ENCODE data around the gene C12orf42.

DNA sequence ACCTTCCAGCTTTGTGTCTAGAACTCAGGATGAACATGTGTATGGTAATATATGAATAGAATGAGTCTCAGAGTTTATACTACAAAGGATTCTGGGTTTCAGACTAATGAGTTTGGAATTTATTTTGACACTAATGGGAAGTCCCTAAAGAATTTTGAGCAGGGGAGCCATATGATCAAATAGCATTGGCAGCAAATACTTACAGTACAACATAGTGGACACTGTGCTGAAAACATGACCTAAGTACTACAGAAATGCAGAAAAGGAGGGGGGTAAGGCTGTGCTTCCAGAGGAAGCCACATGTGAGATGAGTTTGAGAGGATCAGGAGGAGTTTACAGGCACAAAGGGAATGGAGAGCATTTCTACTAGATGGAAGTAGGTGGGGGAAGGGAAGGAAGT lies 225.8 kb downstream of the C12orf42 start:
- no peak for TF ChIP-seq POLR2A (IDR thresholded peaks at IDR 0.05)
- TF ChIP-seq, protein P1, sequence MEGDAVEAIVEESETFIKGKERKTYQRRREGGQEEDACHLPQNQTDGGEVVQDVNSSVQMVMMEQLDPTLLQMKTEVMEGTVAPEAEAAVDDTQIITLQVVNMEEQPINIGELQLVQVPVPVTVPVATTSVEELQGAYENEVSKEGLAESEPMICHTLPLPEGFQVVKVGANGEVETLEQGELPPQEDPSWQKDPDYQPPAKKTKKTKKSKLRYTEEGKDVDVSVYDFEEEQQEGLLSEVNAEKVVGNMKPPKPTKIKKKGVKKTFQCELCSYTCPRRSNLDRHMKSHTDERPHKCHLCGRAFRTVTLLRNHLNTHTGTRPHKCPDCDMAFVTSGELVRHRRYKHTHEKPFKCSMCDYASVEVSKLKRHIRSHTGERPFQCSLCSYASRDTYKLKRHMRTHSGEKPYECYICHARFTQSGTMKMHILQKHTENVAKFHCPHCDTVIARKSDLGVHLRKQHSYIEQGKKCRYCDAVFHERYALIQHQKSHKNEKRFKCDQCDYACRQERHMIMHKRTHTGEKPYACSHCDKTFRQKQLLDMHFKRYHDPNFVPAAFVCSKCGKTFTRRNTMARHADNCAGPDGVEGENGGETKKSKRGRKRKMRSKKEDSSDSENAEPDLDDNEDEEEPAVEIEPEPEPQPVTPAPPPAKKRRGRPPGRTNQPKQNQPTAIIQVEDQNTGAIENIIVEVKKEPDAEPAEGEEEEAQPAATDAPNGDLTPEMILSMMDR (IDR thresholded peaks at IDR 0.05): no peak
- no peak for TF ChIP-seq EP300 (IDR thresholded peaks at IDR 0.05)

Measured in upper lobe of left lung (tissue), 4 donors.